ENCODE measurements around the gene SMARCD3.

The SMARCD3 gene

DNA sequence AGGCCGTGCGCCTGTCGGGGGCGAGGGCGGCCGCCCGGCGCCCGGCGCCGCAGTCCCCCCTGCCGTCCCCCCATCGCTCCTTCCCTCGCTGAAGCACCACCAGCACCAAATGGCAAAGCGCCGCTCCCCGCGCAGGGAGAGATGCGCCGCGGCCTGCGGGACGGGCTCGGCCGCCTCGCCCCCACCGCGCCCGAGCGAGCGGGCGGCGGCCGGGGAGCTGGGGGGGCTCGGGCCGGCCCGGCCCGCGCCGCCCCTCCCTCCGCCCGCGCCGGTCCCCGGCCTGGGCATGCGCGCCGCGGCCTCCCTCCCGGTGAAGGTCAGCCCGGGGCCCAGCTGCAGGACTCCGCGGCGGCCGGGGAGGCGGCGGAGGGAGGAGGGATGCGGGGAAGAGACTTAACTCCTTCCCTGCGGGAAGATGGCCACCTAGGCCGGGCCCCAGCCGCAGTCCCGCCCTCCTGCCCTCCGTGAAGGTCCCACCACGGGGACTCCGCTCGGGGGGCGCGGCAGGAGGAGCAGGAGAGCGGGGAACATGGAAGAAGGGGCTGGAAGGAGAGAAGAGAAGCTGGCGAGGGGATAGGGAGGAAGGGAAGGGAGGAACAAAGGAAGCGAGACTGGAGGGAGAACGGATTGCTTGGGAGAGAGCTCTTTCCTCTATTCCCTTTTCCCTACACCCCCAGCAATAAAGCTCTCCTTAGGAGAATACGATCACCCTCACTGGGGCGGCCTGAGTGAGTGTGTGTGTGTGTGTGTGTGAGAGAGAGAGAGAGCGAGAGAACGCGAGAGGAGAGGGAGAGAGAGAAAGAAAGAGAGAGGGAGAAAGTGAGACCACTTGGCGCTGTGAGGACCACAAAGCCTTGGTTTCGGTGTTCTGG lies 3.4 kb upstream of the SMARCD3 start:
- Histone ChIP-seq H3K9ac (ENCODE audit: low read length) (peak overlapping the region; percentile 65), H3K4me1 (ENCODE audit: control insufficient read depth, insufficient read depth, low read length) (peaks cover 38% of the 10 kb centered on the region), H3K27me3 (ENCODE audit: control insufficient read depth, insufficient read depth, low read length) (peaks cover 68% of the 10 kb centered on the region), H3K4me3 (ENCODE audit: low read length) (no peak overlapping the region), H3K9me3 (ENCODE audit: control insufficient read depth, low read length) (no peaks in the 10 kb centered on the region), H3K36me3 (ENCODE audit: control insufficient read depth, insufficient read depth, low read length) (no peaks in the 10 kb centered on the region)

DNA sequence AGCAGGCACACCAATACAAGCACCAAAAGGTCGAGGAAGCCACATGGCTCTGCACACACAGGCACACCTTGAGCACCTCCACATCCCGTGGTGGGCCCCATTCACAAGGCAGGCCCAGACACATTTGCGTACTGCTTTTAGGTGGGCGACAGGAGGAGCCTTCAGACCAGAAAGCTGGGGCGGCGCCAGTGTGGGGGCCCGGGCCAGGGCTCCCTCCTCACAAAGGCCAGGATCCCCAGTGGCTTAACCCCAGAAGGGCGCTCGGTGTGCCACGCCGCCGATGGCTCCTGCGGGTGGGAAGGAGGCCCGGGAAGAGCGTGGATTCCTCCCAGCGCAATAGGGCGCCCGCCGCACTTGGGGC lies 2.8 kb upstream of the SMARCD3 start:
- Histone ChIP-seq H3K9ac (ENCODE audit: low read length) (no peak overlapping the region), H3K27me3 (ENCODE audit: control insufficient read depth, insufficient read depth, low read length) (peaks cover 69% of the 10 kb centered on the region), H3K4me1 (ENCODE audit: control insufficient read depth, insufficient read depth, low read length) (peaks cover 38% of the 10 kb centered on the region), H3K9me3 (ENCODE audit: control insufficient read depth, low read length) (no peaks in the 10 kb centered on the region), H3K36me3 (ENCODE audit: control insufficient read depth, insufficient read depth, low read length) (no peaks in the 10 kb centered on the region), H3K4me3 (ENCODE audit: low read length) (no peak overlapping the region)

DNA sequence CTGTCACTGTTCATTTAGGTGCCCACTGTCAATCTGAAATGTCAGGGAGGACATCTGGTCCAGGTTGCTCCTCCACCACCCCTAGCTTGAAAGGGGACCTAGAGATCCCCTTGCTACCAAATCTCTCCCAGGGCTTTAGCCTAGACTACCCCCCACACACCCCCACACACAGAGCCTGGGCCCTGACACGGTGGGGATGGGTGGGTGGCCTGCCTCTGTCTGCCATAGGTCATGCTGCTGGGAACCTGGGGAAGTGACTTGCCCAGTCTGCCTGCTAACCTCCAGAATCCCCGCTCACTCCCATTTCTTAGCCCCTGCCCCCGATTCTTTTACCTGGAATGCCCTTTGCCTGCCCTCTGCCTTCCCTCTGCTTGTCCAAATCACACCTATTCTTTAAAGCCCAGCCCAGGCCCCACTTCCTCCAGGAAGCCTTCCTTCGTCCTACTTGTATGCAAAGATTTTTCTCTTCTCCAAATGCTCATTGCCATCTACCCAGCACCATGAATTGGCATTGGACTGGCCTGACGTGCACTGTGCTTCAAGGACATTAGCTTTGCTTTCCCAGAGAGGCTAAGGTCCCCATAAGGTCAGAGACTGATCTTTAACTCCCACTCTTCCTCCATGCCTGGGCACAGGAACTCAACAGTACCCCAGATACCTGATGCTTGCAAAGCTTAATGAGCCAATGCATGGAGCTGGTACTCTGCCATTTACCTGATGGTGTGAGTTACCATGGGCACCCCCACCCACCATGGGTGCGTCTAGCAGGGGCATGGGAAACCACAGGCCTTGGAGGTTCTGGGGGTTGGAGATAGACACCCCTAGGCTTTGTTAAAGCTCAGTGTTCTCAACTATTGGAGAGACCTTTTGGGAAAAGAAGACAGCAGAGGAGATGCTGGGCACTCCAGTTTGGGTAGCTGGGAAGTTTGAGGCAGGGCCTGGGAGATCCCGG lies 2.0 kb upstream of the SMARCD3 start:
- H3K4me3 ChIP-seq (ENCODE audit: low read length): no peak overlapping the region
- H3K4me1 ChIP-seq (ENCODE audit: control insufficient read depth, insufficient read depth, low read length): peaks cover 38% of the 10 kb centered on the region
- peaks cover 76% of the 10 kb centered on the region for H3K27me3 ChIP-seq (ENCODE audit: control insufficient read depth, insufficient read depth, low read length)
- no peak overlapping the region for H3K9ac ChIP-seq (ENCODE audit: low read length)
- H3K36me3 ChIP-seq (ENCODE audit: control insufficient read depth, insufficient read depth, low read length): no peaks in the 10 kb centered on the region
- no peaks in the 10 kb centered on the region for H3K9me3 ChIP-seq (ENCODE audit: control insufficient read depth, low read length)

DNA sequence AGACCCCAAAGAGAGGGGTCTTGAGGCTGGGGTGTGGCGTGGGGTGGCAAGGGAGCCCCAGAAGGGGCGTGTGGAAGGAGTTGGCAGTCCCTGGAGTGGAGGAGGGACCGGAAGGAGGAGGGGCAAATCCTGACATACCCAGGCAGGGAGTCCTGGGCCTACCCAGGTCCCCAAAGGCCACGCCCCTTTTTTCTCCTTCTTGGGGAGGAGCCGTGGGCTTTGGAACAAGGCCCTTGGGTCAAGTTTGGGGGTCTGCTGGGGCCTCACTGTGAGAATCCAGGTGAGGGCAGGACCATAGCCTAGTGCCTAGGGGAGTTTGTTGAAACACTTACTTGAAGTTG lies 1.2 kb upstream of the SMARCD3 start:
- Histone ChIP-seq H3K9ac (ENCODE audit: low read length) (peak overlapping the region; percentile 51), H3K27me3 (ENCODE audit: control insufficient read depth, insufficient read depth, low read length) (peaks cover 79% of the 10 kb centered on the region), H3K9me3 (ENCODE audit: control insufficient read depth, low read length) (no peaks in the 10 kb centered on the region), H3K4me3 (ENCODE audit: low read length) (no peak overlapping the region), H3K4me1 (ENCODE audit: control insufficient read depth, insufficient read depth, low read length) (peaks cover 44% of the 10 kb centered on the region), H3K36me3 (ENCODE audit: control insufficient read depth, insufficient read depth, low read length) (no peaks in the 10 kb centered on the region)

DNA sequence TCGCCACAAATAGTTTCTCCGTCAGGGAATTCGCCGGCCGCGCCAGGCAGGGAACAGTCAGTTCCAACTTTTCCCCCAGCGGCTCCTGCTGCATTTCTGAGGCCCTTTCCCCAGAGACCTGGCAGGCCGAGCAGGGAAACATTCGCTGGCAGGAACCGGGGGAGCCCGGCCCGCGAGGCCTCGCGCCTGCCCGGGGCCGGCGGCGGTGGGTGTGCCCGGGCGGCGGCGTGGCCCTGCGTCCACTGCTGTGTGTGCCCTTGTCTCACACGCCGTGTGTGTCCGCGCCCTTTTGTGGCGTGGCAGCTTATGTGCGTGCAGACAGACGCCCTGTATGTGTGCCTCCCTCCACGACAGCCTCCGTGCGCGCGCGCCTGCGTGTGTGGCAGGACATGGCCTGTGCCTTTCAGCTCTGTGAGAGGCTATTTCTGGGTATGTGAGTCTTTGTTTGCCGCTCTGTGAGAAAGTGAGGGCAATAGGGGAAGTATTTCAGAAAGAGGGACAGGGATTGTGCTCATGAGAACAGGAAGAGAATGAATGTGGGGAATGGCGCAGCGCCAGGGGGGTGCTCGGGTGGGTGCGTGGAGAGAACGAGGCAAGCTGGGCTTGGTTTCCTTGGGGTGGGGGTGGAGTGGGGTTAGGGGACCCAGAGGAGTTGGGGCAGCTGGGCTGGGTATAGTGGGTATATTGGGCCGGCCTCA lies 689 bp upstream of the SMARCD3 start:
- Histone ChIP-seq H3K4me1 (ENCODE audit: control insufficient read depth, insufficient read depth, low read length) (peaks cover 49% of the 10 kb centered on the region), H3K36me3 (ENCODE audit: control insufficient read depth, insufficient read depth, low read length) (no peaks in the 10 kb centered on the region), H3K4me3 (ENCODE audit: low read length) (no peak overlapping the region), H3K9me3 (ENCODE audit: control insufficient read depth, low read length) (no peaks in the 10 kb centered on the region), H3K27me3 (ENCODE audit: control insufficient read depth, insufficient read depth, low read length) (peaks cover 80% of the 10 kb centered on the region), H3K9ac (ENCODE audit: low read length) (peak overlapping the region; percentile 51)

DNA sequence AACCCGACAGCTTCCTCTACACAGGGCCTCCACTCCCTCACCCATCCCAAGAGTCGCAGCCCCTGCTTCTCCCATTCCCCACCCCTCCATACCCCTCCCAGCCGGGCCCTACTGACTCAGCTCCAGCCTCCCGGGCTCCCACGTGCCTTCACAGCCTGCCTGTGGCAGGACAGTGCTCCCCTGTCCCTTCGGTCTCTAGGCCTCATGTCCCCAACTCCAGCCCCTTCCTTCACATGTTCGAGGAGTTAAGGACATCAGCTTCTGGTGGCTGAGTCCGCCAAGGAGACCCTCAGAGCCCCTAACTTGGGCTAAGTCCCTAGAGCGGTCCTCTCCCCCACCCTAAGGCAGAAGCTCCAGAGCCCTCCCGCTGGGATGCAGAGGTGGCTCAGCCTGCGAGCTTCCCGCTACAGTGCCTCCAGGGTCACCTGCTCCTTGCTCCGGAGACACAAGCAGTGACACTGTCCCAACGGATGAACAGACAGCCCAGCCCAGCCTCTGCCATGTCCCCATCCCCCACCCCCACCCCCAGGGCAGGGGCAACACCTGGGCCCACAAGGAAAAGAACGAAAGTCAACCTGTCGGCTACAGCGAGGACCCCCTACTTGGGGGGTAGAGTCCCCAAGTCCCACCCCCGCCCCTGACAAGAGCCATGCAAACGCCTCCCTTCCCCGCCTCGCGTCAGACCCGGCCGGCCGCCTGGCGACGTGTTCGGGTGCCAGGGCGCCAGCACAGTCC lies 716 bp downstream of the SMARCD3 start:
- H3K27me3 ChIP-seq (ENCODE audit: control insufficient read depth, insufficient read depth, low read length): peaks cover 77% of the 10 kb centered on the region
- no peaks in the 10 kb centered on the region for H3K36me3 ChIP-seq (ENCODE audit: control insufficient read depth, insufficient read depth, low read length)
- no peaks in the 10 kb centered on the region for H3K9me3 ChIP-seq (ENCODE audit: control insufficient read depth, low read length)
- H3K4me1 ChIP-seq (ENCODE audit: control insufficient read depth, insufficient read depth, low read length): peaks cover 61% of the 10 kb centered on the region
- H3K4me3 ChIP-seq (ENCODE audit: low read length): no peak overlapping the region
- peak overlapping the region; percentile 55 for H3K9ac ChIP-seq (ENCODE audit: low read length)

DNA sequence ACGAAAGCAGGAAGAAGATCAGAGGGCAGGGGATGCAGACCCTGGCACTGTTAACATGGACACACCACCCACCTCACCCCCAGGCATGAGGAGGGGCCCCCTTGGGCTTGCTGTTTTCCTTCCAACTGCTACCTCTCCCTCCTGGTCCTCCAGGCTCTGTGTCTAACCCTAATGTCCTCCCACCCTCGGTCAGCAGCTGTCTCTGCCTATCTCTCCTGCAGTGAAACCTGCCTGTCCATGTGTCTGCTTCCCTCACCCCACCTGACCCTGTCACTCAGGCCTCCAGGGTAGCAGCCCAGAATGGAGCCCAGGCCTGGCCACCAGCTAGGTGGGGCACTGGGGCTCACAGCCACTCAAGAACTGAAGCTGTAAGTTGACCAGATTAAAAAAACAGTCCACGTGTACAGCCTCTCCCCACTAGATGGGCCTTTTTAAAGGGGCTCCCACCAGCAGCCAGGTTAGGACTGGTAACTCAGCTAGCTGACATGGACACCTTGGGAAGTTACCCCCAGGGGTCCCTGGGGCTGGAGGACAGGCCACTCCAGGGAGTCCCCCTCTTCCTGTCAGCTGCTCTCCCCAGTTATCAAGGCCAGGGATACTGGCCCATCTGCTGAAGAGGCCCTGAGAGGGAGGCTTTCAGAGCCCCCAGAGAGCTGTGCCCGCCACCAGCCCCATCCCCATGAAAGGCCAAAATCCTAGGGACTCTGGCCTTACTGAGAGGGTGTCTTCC lies 1.5 kb downstream of the SMARCD3 start:
- Histone ChIP-seq H3K4me3 (ENCODE audit: low read length) (no peak overlapping the region), H3K36me3 (ENCODE audit: control insufficient read depth, insufficient read depth, low read length) (no peaks in the 10 kb centered on the region), H3K9me3 (ENCODE audit: control insufficient read depth, low read length) (no peaks in the 10 kb centered on the region), H3K27me3 (ENCODE audit: control insufficient read depth, insufficient read depth, low read length) (peaks cover 73% of the 10 kb centered on the region), H3K9ac (ENCODE audit: low read length) (peak overlapping the region; percentile 51), H3K4me1 (ENCODE audit: control insufficient read depth, insufficient read depth, low read length) (peaks cover 61% of the 10 kb centered on the region)

DNA sequence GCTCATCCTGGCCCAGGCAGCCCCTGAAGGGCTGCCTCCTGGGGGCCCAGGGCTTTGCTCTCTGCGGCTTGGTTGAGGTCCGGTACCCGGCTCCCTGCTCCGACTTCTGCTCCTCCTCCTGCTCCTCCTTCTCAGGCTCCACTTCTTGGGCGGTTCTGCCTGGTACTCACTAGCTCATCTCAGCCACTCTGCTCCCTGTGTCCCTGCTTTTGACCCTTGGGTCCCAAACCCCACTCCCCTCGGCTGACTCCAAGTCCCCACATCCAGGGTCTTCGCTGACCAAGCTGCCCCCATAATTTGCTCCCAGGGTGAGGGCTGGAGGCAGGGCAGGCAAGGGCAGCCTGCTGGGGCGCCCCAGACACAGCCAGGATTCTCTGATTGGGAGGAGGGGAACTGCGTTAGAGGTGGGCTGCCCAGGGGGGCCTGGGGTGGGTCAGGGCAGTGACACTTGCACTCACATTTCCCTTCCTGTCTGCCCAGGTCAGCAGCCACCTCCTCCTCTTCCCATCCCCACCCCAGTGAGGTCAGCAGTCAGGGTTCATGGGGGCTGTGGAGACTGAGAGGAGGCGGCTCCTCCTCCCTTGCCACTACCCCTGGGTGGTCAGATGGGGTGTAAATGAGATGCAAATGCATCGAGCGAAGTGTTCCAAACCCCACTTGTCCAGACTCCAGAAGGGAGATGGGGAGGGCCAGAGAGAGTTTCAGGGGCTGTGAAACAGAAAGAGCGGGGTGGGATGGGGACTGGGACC lies 2.2 kb downstream of the SMARCD3 start:
- no peak overlapping the region for H3K4me3 ChIP-seq (ENCODE audit: low read length)

DNA sequence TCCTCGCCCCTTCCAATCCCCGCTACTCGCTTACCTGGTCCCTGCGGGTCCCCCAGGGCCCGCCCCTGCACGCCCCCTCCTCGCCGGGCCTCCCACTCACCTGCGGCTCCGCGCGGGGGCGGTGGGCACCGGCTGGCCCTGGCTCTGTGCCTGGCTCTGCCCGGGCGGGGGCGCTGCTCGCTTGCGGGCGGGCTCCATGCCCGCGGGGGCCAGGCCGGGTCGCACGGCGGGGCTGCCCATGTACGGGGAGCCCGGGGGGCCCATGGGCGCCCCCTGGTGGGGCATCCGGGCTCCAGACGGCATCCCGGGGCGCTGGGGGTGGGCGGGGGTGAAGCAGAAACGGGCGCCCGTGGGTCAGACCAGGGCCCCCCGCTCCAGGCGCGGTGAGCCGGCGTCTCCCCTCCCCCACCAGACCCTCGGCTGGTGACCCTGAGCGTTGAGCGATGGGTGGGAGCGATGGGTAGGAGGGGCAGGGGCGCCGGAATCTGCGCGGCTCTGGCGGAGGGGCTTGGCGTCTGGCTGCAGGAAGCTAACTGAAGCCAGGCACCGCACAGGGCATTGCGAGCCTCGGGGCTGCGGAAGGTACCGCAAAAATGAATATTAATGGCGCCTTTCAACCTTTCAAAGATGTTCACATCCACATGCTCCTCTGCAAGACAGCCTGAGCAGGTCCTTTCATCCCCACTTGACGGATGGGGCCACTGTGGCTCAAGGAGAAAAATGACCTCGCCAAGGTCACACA lies 3.0 kb downstream of the SMARCD3 start:
- H3K9ac ChIP-seq (ENCODE audit: low read length): no peak overlapping the region
- no peak overlapping the region for H3K4me3 ChIP-seq (ENCODE audit: low read length)
- peaks cover 51% of the 10 kb centered on the region for H3K4me1 ChIP-seq (ENCODE audit: control insufficient read depth, insufficient read depth, low read length)
- H3K9me3 ChIP-seq (ENCODE audit: control insufficient read depth, low read length): no peaks in the 10 kb centered on the region
- H3K27me3 ChIP-seq (ENCODE audit: control insufficient read depth, insufficient read depth, low read length): peaks cover 61% of the 10 kb centered on the region
- no peaks in the 10 kb centered on the region for H3K36me3 ChIP-seq (ENCODE audit: control insufficient read depth, insufficient read depth, low read length)

More for the DNA sequence above, 2.2 kb downstream of the SMARCD3 start:
- Histone ChIP-seq H3K27me3 (ENCODE audit: control insufficient read depth, insufficient read depth, low read length) (peaks cover 68% of the 10 kb centered on the region), H3K36me3 (ENCODE audit: control insufficient read depth, insufficient read depth, low read length) (no peaks in the 10 kb centered on the region), H3K9ac (ENCODE audit: low read length) (no peak overlapping the region), H3K4me1 (ENCODE audit: control insufficient read depth, insufficient read depth, low read length) (peaks cover 58% of the 10 kb centered on the region), H3K9me3 (ENCODE audit: control insufficient read depth, low read length) (no peaks in the 10 kb centered on the region)

DNA sequence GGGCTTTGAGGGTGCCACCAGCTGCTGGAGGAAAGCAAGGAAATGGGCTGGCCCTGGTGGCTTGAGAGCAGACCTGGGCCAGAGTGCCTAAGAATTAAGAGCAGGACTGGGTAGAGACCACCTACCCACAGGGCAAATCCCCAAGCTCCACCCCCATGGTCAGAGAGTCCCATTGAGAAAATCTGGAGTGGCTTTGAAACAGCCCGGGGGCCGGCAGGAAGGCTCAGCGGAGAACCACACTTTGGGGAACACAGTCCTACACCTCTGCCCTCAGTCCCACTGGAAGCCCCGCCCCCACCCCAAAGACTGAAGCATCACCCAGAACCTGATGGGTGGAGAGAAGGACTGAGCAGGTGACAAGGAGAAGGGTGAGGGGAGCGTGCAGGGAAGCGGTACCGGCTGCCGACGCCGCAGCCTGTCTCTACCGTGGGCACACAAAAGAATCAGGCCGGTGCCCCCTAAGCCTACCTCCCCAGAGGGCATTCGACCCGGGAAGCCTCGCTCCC lies 3.6 kb downstream of the SMARCD3 start:
- Histone ChIP-seq H3K4me3 (ENCODE audit: low read length) (no peak overlapping the region), H3K27me3 (ENCODE audit: control insufficient read depth, insufficient read depth, low read length) (peaks cover 55% of the 10 kb centered on the region), H3K9ac (ENCODE audit: low read length) (no peak overlapping the region), H3K9me3 (ENCODE audit: control insufficient read depth, low read length) (no peaks in the 10 kb centered on the region), H3K4me1 (ENCODE audit: control insufficient read depth, insufficient read depth, low read length) (peaks cover 45% of the 10 kb centered on the region), H3K36me3 (ENCODE audit: control insufficient read depth, insufficient read depth, low read length) (no peaks in the 10 kb centered on the region)

Data from mucosa of stomach (tissue), 1 donor.